ENCODE measurements around the gene SLC17A8.

- TF ChIP-seq, protein P1, sequence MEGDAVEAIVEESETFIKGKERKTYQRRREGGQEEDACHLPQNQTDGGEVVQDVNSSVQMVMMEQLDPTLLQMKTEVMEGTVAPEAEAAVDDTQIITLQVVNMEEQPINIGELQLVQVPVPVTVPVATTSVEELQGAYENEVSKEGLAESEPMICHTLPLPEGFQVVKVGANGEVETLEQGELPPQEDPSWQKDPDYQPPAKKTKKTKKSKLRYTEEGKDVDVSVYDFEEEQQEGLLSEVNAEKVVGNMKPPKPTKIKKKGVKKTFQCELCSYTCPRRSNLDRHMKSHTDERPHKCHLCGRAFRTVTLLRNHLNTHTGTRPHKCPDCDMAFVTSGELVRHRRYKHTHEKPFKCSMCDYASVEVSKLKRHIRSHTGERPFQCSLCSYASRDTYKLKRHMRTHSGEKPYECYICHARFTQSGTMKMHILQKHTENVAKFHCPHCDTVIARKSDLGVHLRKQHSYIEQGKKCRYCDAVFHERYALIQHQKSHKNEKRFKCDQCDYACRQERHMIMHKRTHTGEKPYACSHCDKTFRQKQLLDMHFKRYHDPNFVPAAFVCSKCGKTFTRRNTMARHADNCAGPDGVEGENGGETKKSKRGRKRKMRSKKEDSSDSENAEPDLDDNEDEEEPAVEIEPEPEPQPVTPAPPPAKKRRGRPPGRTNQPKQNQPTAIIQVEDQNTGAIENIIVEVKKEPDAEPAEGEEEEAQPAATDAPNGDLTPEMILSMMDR (conservative IDR thresholded peaks at IDR 0.05 in 1 of 2, IDR thresholded peaks at IDR 0.05 in 1 of 2; ENCODE audit: low read depth in 1 of 2, low read length in 2 of 2): no peak
- TF ChIP-seq EZH2 (IDR thresholded peaks at IDR 0.05; ENCODE audit: low read length, missing control alignments): no peak
Observed at GRCh38 chr12:100422646-100423045, 65.8 kb downstream of the SLC17A8 start.
